B cell (primary cell): ENCODE results near the gene NR3C2. TPM values are rescaled to one million over a fixed set of nuclear protein-coding genes. Genes with fewer than 3 reads are reported as not detected.

Source experiments
- ATAC-seq: fragments of 200-7000 bp; cut with Tn5 transposase; one replicate; pipeline ENCODE4 v1.10.0; 2021; ENCODE audit warnings: low read depth, mild to moderate bottlenecking, moderate number of reproducible peaks, moderate library complexity
- CTCF ChIA-PET: fragments of 350-600 bp; sonication (Branson Sonifier 250); formaldehyde crosslinking; loops from one replicate; lab custom pipeline; 2021; ENCODE audit warnings: antibody characterized with exemption, inconsistent platforms; lab: Charles Lee
- POLR2A ChIA-PET: fragments of 350-600 bp; sonication (Branson Sonifier 250); formaldehyde crosslinking; loops from one replicate; lab custom pipeline; 2021; ENCODE audit warnings: antibody characterized with exemption; lab: Charles Lee
- DNase-seq: peaks from one replicate; pipeline ENCODE4 v3.0.0; 2013
- H2AFZ ChIP-seq: 2 replicates; pipeline ENCODE4 v1.6.1; 2012; ENCODE audit warnings: mild to moderate bottlenecking, low read depth, low read length; ENCODE audit not compliant: insufficient read depth, poor library complexity, severe bottlenecking
- H3K27ac ChIP-seq, 2 donors: 1 replicate in 1 of 2; 2 replicates in 1 of 2; pipeline ENCODE4 v1.5.1; 2012 to 2013; ENCODE audit warnings: low read length in 2 of 2, mild to moderate bottlenecking in 2 of 2, moderate library complexity in 1 of 2
- H3K27me3 ChIP-seq, 4 experiments: fragments of 200-600 bp in 1 of 4; sonication (generic) in 1 of 4; replicated peaks in 1 of 4; 1 replicate in 2 of 4; 2 replicates in 2 of 4; pipeline versions ENCODE4 v1.6.1 to v1.7.0; 2013 to 2016; ENCODE audit warnings: low read length in 3 of 4, mild to moderate bottlenecking in 2 of 4, mixed read lengths in 1 of 4, moderate library complexity in 1 of 4; ENCODE audit not compliant: insufficient read depth in 4 of 4, control insufficient read depth in 3 of 4; ENCODE audit errors: control extremely low read depth in 1 of 4
- H3K36me3 ChIP-seq, 2 experiments: replicated peaks in 1 of 2; 1 replicate in 1 of 2; 2 replicates in 1 of 2; pipeline versions ENCODE4 v1.6.1 to v1.7.1; 2013; ENCODE audit warnings: low read length in 1 of 2; ENCODE audit not compliant: insufficient read depth in 2 of 2, control insufficient read depth in 1 of 2; ENCODE audit errors: control extremely low read depth in 1 of 2, extremely low read depth in 1 of 2
- H3K4me1 ChIP-seq, 2 donors: fragments of 200-600 bp in 1 of 2; sonication (generic) in 1 of 2; 1 replicate in 1 of 2; 2 replicates in 1 of 2; pipeline versions ENCODE4 v1.5.1 to v1.6.1; 2013 to 2017; ENCODE audit warnings: low read length in 2 of 2; ENCODE audit not compliant: control insufficient read depth in 2 of 2, insufficient read depth in 2 of 2
- H3K4me2 ChIP-seq: replicated peaks from 2 replicates; pipeline ENCODE3; 2012; ENCODE audit warnings: mild to moderate bottlenecking, low read depth, low read length; ENCODE audit not compliant: poor library complexity, severe bottlenecking
- H3K4me3 ChIP-seq, 5 experiments: fragments of 200-600 bp in 1 of 5; sonication (generic) in 1 of 5; 1 replicate in 3 of 5; 2 replicates in 2 of 5; pipeline versions ENCODE4 v1.5.1 to v1.7.0; 2011 to 2016; ENCODE audit warnings: low read length in 4 of 5, mild to moderate bottlenecking in 4 of 5, low read depth in 2 of 5, control low read depth in 1 of 5, moderate library complexity in 1 of 5; ENCODE audit not compliant: insufficient read depth in 1 of 5; ENCODE audit errors: control extremely low read depth in 1 of 5, extremely low read depth in 1 of 5
- H3K79me2 ChIP-seq: fragments of 200-600 bp; sonication (generic); one replicate; pipeline ENCODE4 v1.6.0; 2016; ENCODE audit warnings: low read length; ENCODE audit not compliant: control insufficient read depth, insufficient read depth
- H3K9ac ChIP-seq: fragments of 200-600 bp; sonication (generic); 2 replicates; pipeline ENCODE4 v1.6.1; 2017; ENCODE audit warnings: mild to moderate bottlenecking, low read length, moderate library complexity
- H3K9me3 ChIP-seq, 3 donors: one replicate each; pipeline versions ENCODE4 v1.6.1 to v1.7.1; 2013; ENCODE audit warnings: low read length in 2 of 3; ENCODE audit not compliant: control insufficient read depth in 2 of 3, insufficient read depth in 1 of 3; ENCODE audit errors: control extremely low read depth in 1 of 3
- H4K20me1 ChIP-seq: 2 replicates; pipeline ENCODE4 v1.6.0; 2012; ENCODE audit warnings: mild to moderate bottlenecking, low read length; ENCODE audit not compliant: insufficient read depth, control insufficient read depth, poor library complexity, severe bottlenecking
- H3K27ac Mint-ChIP-seq: one replicate; pipeline ENCODE4 v1.8.0; 2021; ENCODE audit warnings: mixed read lengths
- H3K27me3 Mint-ChIP-seq: one replicate; pipeline ENCODE4 v1.8.0; 2021; ENCODE audit warnings: mixed read lengths
- H3K4me1 Mint-ChIP-seq: one replicate; pipeline ENCODE4 v1.8.0; 2021; ENCODE audit warnings: mixed read lengths
- H3K4me3 Mint-ChIP-seq: one replicate; pipeline ENCODE4 v1.8.0; 2021; ENCODE audit warnings: mixed read lengths
- H3K9me3 Mint-ChIP-seq: one replicate; pipeline ENCODE4 v1.8.0; 2022; ENCODE audit warnings: mixed read lengths; ENCODE audit not compliant: insufficient read depth
- CTCF ChIP-seq: fragments of 200-600 bp; IDR thresholded peaks from one replicate; pipeline ENCODE4 v1.8.0; 2022; ENCODE audit warnings: antibody characterized with exemption, mild to moderate bottlenecking
- EZH2 ChIP-seq: IDR thresholded peaks from 2 replicates; pipeline ENCODE4 v1.6.1; 2012; ENCODE audit warnings: borderline replicate concordance, low read depth, mild to moderate bottlenecking, moderate library complexity, low read length; ENCODE audit not compliant: insufficient read depth, poor library complexity, severe bottlenecking
- WGBS: methylation state at CpG from one replicate; pipeline ENCODE4 v1.1.5; 2013; ENCODE audit warnings: missing lambda C conversion rate; ENCODE audit not compliant: insufficient coverage; 5-methylcytosine and 5-hydroxymethylcytosine counted together
- intact Hi-C: fragments of 100-400 bp; cut with micrococcal nuclease; formaldehyde crosslinking; loops from one replicate; pipeline ENCODE4 v1.10.0; 2022
- polyA plus RNA-seq: library from polyadenylated mRNA; depleted of rRNA; stranded (reverse); fragments of >200 nt; gene quantifications from 2 replicates; pipeline ENCODE4 v1.2.3, GENCODE V29; 2012
- total RNA-seq, 2 donors: library from RNA; stranded (reverse); fragments of 120-200 nt in 1 of 2; gene quantifications; 1 replicate in 1 of 2; 2 replicates in 1 of 2; pipeline versions ENCODE4 v1.2.3 to v1.2.4, GENCODE V29; 2013 to 2022

NR3C2 gene
- total and polyA plus RNA-seq, 2 donors (not counting 1 experiment from before 2014, with no cell fraction given): 6.7 to 19.3 TPM

- Histone ChIP-seq H3K4me3 (no peak overlapping the region), H3K4me1 (no peaks in the 10 kb centered on the region), H4K20me1 (peaks cover 4% of the 10 kb centered on the region), H3K79me2 (no peaks in the 10 kb centered on the region), H3K4me2 (no peak overlapping the region), H3K9me3 (peaks cover 0 to 1% (median 0%) of the 10 kb centered on the region in 3 donors), H3K9ac (no peak overlapping the region), H2AFZ (no peak overlapping the region), H3K36me3 (no peaks in the 10 kb centered on the region), H3K27me3 (no peaks in the 10 kb centered on the region), H3K27ac (no peak overlapping the region)
- intact Hi-C loops: no loop called here
- Mint-ChIP-seq H3K27me3 (no peaks in the 10 kb centered on the region), H3K4me1 (no peaks in the 10 kb centered on the region), H3K27ac (no peak overlapping the region), H3K4me3 (no peak overlapping the region), H3K9me3 (no peaks in the 10 kb centered on the region)
- 94% methylated on average over 7 of the region's 7 CpGs for WGBS
- no peak for DNase-seq
- CTCF ChIA-PET: no interaction called here
- POLR2A ChIA-PET: no interaction called here
- no peak for ATAC-seq
- TF ChIP-seq EZH2 (no peak), CTCF (no peak)
These were observed 176.0 kb downstream of the NR3C2 start for GRCh38 chr4:148266240-148266639.

GRCh38 chr4:148265627-148266026 lies 176.6 kb downstream of the NR3C2 start:
- Histone ChIP-seq H2AFZ (no peak overlapping the region), H3K4me3 (no peak overlapping the region), H4K20me1 (peaks cover 4% of the 10 kb centered on the region), H3K36me3 (no peaks in the 10 kb centered on the region), H3K4me1 (no peaks in the 10 kb centered on the region), H3K4me2 (no peak overlapping the region), H3K27ac (no peak overlapping the region), H3K79me2 (no peaks in the 10 kb centered on the region), H3K9me3 (peaks cover 0 to 1% (median 0%) of the 10 kb centered on the region in 3 donors), H3K27me3 (no peaks in the 10 kb centered on the region), H3K9ac (no peak overlapping the region)
- Mint-ChIP-seq H3K27ac (no peak overlapping the region), H3K27me3 (no peaks in the 10 kb centered on the region), H3K9me3 (no peaks in the 10 kb centered on the region), H3K4me3 (no peak overlapping the region), H3K4me1 (no peaks in the 10 kb centered on the region)
- intact Hi-C loops: no loop called here
- CTCF ChIA-PET: no interaction called here
- DNase-seq: no peak
- POLR2A ChIA-PET: no interaction called here
- 57% methylated on average over 1 of the region's 5 CpGs for WGBS
- no peak for TF ChIP-seq EZH2
- no peak for TF ChIP-seq CTCF
- no peak for ATAC-seq
